GM12875 (cell line): ENCODE measurements around the gene DEXI.

ENCODE experiments used
- H3K4me3 ChIP-seq: one replicate; pipeline ENCODE4 v1.5.1; 2011; ENCODE audit warnings: low read depth, low read length, control low read depth
- CTCF ChIP-seq: IDR thresholded peaks from 2 replicates; pipeline ENCODE4 v1.5.1; 2011; ENCODE audit warnings: low read depth, mild to moderate bottlenecking, control low read depth, inconsistent platforms, low read length, moderate library complexity, borderline replicate concordance; ENCODE audit not compliant: insufficient read depth

Gene DEXI

GRCh38 chr16:10885246-10885645 lies 57.0 kb downstream of the DEXI start:
- no peak overlapping the region for H3K4me3 ChIP-seq
- TF ChIP-seq CTCF, result no peak

GRCh38 chr16:10883004-10883403 lies 59.3 kb downstream of the DEXI start:
- no peak overlapping the region for H3K4me3 ChIP-seq

GRCh38 chr16:10881479-10882030 lies 60.7 kb downstream of the DEXI start:
- no peak for TF ChIP-seq CTCF
- H3K4me3 ChIP-seq, result peak overlapping the region; percentile 12

More at GRCh38 chr16:10883004-10883403, 59.3 kb downstream of the DEXI start:
- no peak for TF ChIP-seq CTCF

GRCh38 chr16:10880594-10881452 lies 61.4 kb downstream of the DEXI start:
- TF ChIP-seq CTCF, result no peak
- peak overlapping the region; percentile 84 for H3K4me3 ChIP-seq

- peak overlapping the region; percentile 84 for H3K4me3 ChIP-seq
- TF ChIP-seq CTCF, result no peak
Measured at GRCh38 chr16:10879681-10880589, 62.3 kb downstream of the DEXI start.
